Measurements from ENCODE around the gene CRISPLD2.
"Not testable (repeated sequence)": the region's sequence is repeated elsewhere in the genome, so short reads cannot be mapped to it uniquely, and the experiment has no call there.

Gene CRISPLD2

GRCh38 chr16:84840687-84841627 lies 21.2 kb downstream of the CRISPLD2 start:
- no peak for DNase-seq (ENCODE audit: low read depth)

- no peak for DNase-seq (ENCODE audit: low read depth)
Observed at GRCh38 chr16:84841787-84842300, 22.1 kb downstream of the CRISPLD2 start.

- no peak for DNase-seq (ENCODE audit: low read depth)
Observed at GRCh38 chr16:84842516-84843148, 22.8 kb downstream of the CRISPLD2 start.

- DNase-seq (ENCODE audit: low read depth): no peak
Observed at GRCh38 chr16:84843149-84844048, 23.6 kb downstream of the CRISPLD2 start.

GRCh38 chr16:84844049-84844350 lies 24.2 kb downstream of the CRISPLD2 start:
- no peak for DNase-seq (ENCODE audit: low read depth)

GRCh38 chr16:84844559-84845495 lies 25.0 kb downstream of the CRISPLD2 start:
- no peak for DNase-seq (ENCODE audit: low read depth)

- no peak for DNase-seq (ENCODE audit: low read depth)
Observed at GRCh38 chr16:84845496-84846002, 25.8 kb downstream of the CRISPLD2 start.

GRCh38 chr16:84847564-84848355 lies 28.0 kb downstream of the CRISPLD2 start:
- no peak for DNase-seq (ENCODE audit: low read depth)

- DNase-seq (ENCODE audit: low read depth): no peak
Observed at GRCh38 chr16:84848986-84849634, 29.3 kb downstream of the CRISPLD2 start.

GRCh38 chr16:84849751-84850150 lies 30.0 kb downstream of the CRISPLD2 start:
- no peak for DNase-seq (ENCODE audit: low read depth)

- DNase-seq (ENCODE audit: low read depth): no peak
Observed at GRCh38 chr16:84850714-84851113, 30.9 kb downstream of the CRISPLD2 start.

GRCh38 chr16:84851192-84852127 lies 31.7 kb downstream of the CRISPLD2 start:
- DNase-seq (ENCODE audit: low read depth): no peak

- peak; percentile 29 for DNase-seq (ENCODE audit: low read depth)
Observed at GRCh38 chr16:84853534-84853933, 33.7 kb downstream of the CRISPLD2 start.

- no peak for DNase-seq (ENCODE audit: low read depth)
Observed at GRCh38 chr16:84854759-84855158, 35.0 kb downstream of the CRISPLD2 start.

GRCh38 chr16:84855435-84856202 lies 35.8 kb downstream of the CRISPLD2 start:
- not testable (repeated sequence) for DNase-seq (ENCODE audit: low read depth)

GRCh38 chr16:84856203-84856581 lies 36.4 kb downstream of the CRISPLD2 start:
- not testable (repeated sequence) for DNase-seq (ENCODE audit: low read depth)

- not testable (repeated sequence) for DNase-seq (ENCODE audit: low read depth)
Observed at GRCh38 chr16:84856811-84857210, 37.0 kb downstream of the CRISPLD2 start.

GRCh38 chr16:84859681-84860080 lies 39.9 kb downstream of the CRISPLD2 start:
- DNase-seq (ENCODE audit: low read depth): no peak
